Neural cell (in vitro differentiated cells): ENCODE measurements around the gene ADCY5. TPM values are rescaled to one million over a fixed set of nuclear protein-coding genes. Genes with fewer than 3 reads are reported as not detected.

ENCODE experiments used
- H2AFZ ChIP-seq: fragments of 200-600, 300-800 bp; sonication (generic), shearing (Covaris generic); 2 replicates; pipeline ENCODE4 v1.6.0; 2014; ENCODE audit warnings: low read depth, mild to moderate bottlenecking, antibody characterized with exemption, low read length, moderate library complexity
- H3F3A ChIP-seq: fragments of 200-600 bp; shearing (Covaris generic); 2 replicates; pipeline ENCODE4 v1.6.1; 2016; ENCODE audit warnings: mild to moderate bottlenecking, moderate library complexity, mixed read lengths, antibody characterized with exemption, low read length; ENCODE audit not compliant: insufficient read depth, poor library complexity, severe bottlenecking
- H3K27ac ChIP-seq: fragments of 200-600, 300-800 bp; sonication (generic), shearing (Covaris generic); 2 replicates; pipeline ENCODE4 v1.5.1; 2014; ENCODE audit warnings: mild to moderate bottlenecking, low read length, moderate library complexity
- H3K27me3 ChIP-seq: fragments of 300-800, 200-600 bp; sonication (generic), shearing (Covaris generic); 2 replicates; pipeline ENCODE4 v1.6.0; 2014; ENCODE audit warnings: mild to moderate bottlenecking, low read depth, low read length, moderate library complexity; ENCODE audit not compliant: insufficient read depth
- H3K36me3 ChIP-seq: fragments of 300-800, 200-600 bp; sonication (generic), shearing (Covaris generic); 2 replicates; pipeline ENCODE4 v1.5.1; 2014; ENCODE audit warnings: mild to moderate bottlenecking, antibody characterized with exemption, low read length, moderate library complexity; ENCODE audit not compliant: insufficient read depth
- H3K4me2 ChIP-seq: fragments of 300-800, 200-600 bp; sonication (generic), shearing (Covaris generic); 2 replicates; pipeline ENCODE4 v1.6.0; 2014; ENCODE audit warnings: mild to moderate bottlenecking, low read length
- H3K4me3 ChIP-seq: fragments of 300-800, 200-600 bp; sonication (generic), shearing (Covaris generic); 2 replicates; pipeline ENCODE4 v1.5.1; 2014; ENCODE audit warnings: mild to moderate bottlenecking, low read length, moderate library complexity
- H3K79me2 ChIP-seq: fragments of 200-600 bp; shearing (Covaris generic); replicated peaks from 2 replicates; pipeline ENCODE4 v1.6.0; 2014; ENCODE audit warnings: mild to moderate bottlenecking, low read length, moderate library complexity; ENCODE audit not compliant: insufficient read depth
- H3K9ac ChIP-seq: fragments of 300-800, 200-600 bp; sonication (generic), shearing (Covaris generic); 2 replicates; pipeline ENCODE4 v1.6.1; 2016; ENCODE audit warnings: mild to moderate bottlenecking, low read length, mixed read lengths
- H3K9me2 ChIP-seq: fragments of 200-600 bp; shearing (Covaris generic); 2 replicates; pipeline ENCODE4 v1.6.1; 2016; ENCODE audit warnings: mild to moderate bottlenecking, low read length, mixed read lengths; ENCODE audit not compliant: insufficient read depth
- H3K9me3 ChIP-seq: fragments of 200-600, 300-800 bp; sonication (generic), shearing (Covaris generic); 2 replicates; pipeline ENCODE4 v1.6.1; 2016; ENCODE audit warnings: mild to moderate bottlenecking, mixed run types, low read length, moderate library complexity, mixed read lengths
- H4K20me1 ChIP-seq: fragments of 200-600 bp; shearing (Covaris generic); 2 replicates; pipeline ENCODE4 v1.6.1; 2016; ENCODE audit warnings: mild to moderate bottlenecking, mixed run types; ENCODE audit not compliant: insufficient read depth
- EP300 ChIP-seq: fragments of 450-650 bp; conservative IDR thresholded peaks from 2 replicates; pipeline ENCODE4 v1.6.1; 2014; ENCODE audit warnings: antibody characterized with exemption, mild to moderate bottlenecking, moderate library complexity; ENCODE audit not compliant: poor library complexity, severe bottlenecking
- EZH2 ChIP-seq: fragments of 200-600, 300-800 bp; shearing (Covaris generic), sonication (generic); IDR thresholded peaks from 2 replicates; pipeline ENCODE4 v1.6.1; 2014; ENCODE audit warnings: antibody characterized with exemption, low read length, borderline replicate concordance, mild to moderate bottlenecking; ENCODE audit not compliant: insufficient read depth, poor library complexity, severe bottlenecking
- MXI1 ChIP-seq: fragments of 450-650 bp; conservative IDR thresholded peaks from 2 replicates; pipeline ENCODE4 v1.6.1; 2014; ENCODE audit warnings: antibody characterized with exemption, mild to moderate bottlenecking; ENCODE audit not compliant: poor library complexity, severe bottlenecking
- POLR2AphosphoS5 ChIP-seq: IDR thresholded peaks from 2 replicates; pipeline ENCODE4 v1.6.1; 2012
- RAD21 ChIP-seq: fragments of 450-650 bp; conservative IDR thresholded peaks from 2 replicates; pipeline ENCODE4 v1.6.1; 2014; ENCODE audit warnings: antibody characterized with exemption, mild to moderate bottlenecking, moderate library complexity
- SMC3 ChIP-seq: fragments of 450-650 bp; conservative IDR thresholded peaks from 2 replicates; pipeline ENCODE4 v1.6.1; 2014; ENCODE audit warnings: antibody characterized with exemption, mild to moderate bottlenecking, moderate library complexity; ENCODE audit not compliant: poor library complexity
- TAF1 ChIP-seq: IDR thresholded peaks from 2 replicates; pipeline ENCODE4 v1.6.1; 2012; ENCODE audit warnings: low read depth
- polyA plus RNA-seq: library from polyadenylated mRNA; depleted of rRNA; stranded (reverse); fragments of >200 nt; gene quantifications from 2 replicates; pipeline ENCODE4 v1.2.3, GENCODE V29; 2014
- TF ChIP-seq, protein P1 (sequence below): IDR thresholded peaks from 2 replicates; pipeline ENCODE4 v1.6.1; 2012; ENCODE audit warnings: borderline replicate concordance
- TF ChIP-seq, protein P2 (sequence below): fragments of 450-650 bp; IDR thresholded peaks from 2 replicates; pipeline ENCODE4 v1.5.1; 2014; ENCODE audit warnings: antibody characterized with exemption, mild to moderate bottlenecking, moderate library complexity; ENCODE audit not compliant: poor library complexity, severe bottlenecking

ADCY5 gene
- polyA plus RNA-seq, 1 donor from 2014 or later = 7.7 TPM

DNA sequence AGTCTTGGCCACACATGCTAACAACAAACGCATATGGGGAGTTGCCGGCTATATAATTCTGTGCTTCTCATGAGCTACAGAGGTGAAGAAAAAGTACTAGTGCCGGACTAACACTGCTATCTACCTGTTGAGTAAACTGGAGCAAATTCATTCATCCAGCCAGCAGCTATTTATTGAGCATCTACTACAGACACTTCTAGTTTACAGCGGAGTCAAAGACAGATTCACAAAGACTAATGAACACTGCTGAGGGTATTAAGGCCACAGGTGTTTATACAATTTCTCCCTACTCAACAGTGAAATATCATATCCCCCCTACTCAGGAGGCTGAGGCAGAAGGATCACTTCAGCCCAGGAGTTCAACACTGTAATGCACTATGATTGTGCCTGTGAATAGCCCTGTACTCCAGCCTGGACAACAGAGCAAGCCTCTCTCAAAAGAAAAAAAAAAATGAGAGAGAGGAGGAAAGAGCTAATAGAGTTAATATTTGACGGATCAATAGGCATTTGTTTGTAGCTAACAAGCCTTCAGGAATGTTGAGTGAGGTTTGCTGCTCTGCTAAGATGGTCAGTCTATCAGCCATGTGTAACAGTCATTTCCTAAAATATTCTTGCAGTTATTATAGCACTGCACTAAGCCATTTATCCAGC is 17.8 kb downstream of the ADCY5 start:
- no peak overlapping the region for H3K4me3 ChIP-seq

DNA sequence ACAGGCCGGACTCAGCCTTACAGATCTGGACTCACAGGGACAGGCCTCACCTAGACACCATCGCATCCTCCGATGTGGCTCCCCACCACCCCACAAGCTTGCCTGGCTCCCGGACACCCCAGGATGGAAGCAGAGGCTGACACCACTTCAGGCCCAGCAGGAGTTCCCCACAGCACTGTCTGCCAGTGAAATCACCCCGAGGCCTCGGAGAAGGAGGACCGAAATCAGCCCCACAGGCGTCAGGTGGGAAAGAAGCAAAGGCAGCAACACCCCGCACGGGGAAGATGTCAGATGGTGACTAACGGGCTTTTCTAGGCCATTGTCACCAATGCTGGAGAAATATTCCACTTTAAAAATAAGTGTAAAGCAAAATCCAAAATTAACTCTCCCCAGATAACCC is 18.6 kb downstream of the ADCY5 start:
- Histone ChIP-seq H3K36me3 (no peaks in the 10 kb centered on the region), H3K4me3 (no peak overlapping the region), H3K9ac (no peak overlapping the region), H3K9me3 (no peaks in the 10 kb centered on the region), H3K79me2 (no peaks in the 10 kb centered on the region), H3K27me3 (no peaks in the 10 kb centered on the region), H3K27ac (no peak overlapping the region), H3K9me2 (no peaks in the 10 kb centered on the region), H4K20me1 (no peaks in the 10 kb centered on the region), H2AFZ (no peak overlapping the region), H3K4me2 (no peak overlapping the region), H3F3A (no peaks in the 10 kb centered on the region)
- TF ChIP-seq, protein P1, sequence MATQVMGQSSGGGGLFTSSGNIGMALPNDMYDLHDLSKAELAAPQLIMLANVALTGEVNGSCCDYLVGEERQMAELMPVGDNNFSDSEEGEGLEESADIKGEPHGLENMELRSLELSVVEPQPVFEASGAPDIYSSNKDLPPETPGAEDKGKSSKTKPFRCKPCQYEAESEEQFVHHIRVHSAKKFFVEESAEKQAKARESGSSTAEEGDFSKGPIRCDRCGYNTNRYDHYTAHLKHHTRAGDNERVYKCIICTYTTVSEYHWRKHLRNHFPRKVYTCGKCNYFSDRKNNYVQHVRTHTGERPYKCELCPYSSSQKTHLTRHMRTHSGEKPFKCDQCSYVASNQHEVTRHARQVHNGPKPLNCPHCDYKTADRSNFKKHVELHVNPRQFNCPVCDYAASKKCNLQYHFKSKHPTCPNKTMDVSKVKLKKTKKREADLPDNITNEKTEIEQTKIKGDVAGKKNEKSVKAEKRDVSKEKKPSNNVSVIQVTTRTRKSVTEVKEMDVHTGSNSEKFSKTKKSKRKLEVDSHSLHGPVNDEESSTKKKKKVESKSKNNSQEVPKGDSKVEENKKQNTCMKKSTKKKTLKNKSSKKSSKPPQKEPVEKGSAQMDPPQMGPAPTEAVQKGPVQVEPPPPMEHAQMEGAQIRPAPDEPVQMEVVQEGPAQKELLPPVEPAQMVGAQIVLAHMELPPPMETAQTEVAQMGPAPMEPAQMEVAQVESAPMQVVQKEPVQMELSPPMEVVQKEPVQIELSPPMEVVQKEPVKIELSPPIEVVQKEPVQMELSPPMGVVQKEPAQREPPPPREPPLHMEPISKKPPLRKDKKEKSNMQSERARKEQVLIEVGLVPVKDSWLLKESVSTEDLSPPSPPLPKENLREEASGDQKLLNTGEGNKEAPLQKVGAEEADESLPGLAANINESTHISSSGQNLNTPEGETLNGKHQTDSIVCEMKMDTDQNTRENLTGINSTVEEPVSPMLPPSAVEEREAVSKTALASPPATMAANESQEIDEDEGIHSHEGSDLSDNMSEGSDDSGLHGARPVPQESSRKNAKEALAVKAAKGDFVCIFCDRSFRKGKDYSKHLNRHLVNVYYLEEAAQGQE = no peak
- TF ChIP-seq POLR2AphosphoS5 = no peak
- TF ChIP-seq RAD21 = no peak
- no peak for TF ChIP-seq SMC3
- TF ChIP-seq TAF1 = no peak
- TF ChIP-seq, protein P2, sequence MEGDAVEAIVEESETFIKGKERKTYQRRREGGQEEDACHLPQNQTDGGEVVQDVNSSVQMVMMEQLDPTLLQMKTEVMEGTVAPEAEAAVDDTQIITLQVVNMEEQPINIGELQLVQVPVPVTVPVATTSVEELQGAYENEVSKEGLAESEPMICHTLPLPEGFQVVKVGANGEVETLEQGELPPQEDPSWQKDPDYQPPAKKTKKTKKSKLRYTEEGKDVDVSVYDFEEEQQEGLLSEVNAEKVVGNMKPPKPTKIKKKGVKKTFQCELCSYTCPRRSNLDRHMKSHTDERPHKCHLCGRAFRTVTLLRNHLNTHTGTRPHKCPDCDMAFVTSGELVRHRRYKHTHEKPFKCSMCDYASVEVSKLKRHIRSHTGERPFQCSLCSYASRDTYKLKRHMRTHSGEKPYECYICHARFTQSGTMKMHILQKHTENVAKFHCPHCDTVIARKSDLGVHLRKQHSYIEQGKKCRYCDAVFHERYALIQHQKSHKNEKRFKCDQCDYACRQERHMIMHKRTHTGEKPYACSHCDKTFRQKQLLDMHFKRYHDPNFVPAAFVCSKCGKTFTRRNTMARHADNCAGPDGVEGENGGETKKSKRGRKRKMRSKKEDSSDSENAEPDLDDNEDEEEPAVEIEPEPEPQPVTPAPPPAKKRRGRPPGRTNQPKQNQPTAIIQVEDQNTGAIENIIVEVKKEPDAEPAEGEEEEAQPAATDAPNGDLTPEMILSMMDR = no peak
- TF ChIP-seq EZH2 = no peak
- no peak for TF ChIP-seq EP300
- TF ChIP-seq MXI1 = no peak

More for the DNA sequence above, 17.8 kb downstream of the ADCY5 start:
- Histone ChIP-seq H3K9ac (no peak overlapping the region), H3K79me2 (no peaks in the 10 kb centered on the region), H3K27ac (no peak overlapping the region), H3K27me3 (no peaks in the 10 kb centered on the region), H3K9me2 (no peaks in the 10 kb centered on the region), H4K20me1 (no peaks in the 10 kb centered on the region), H3K9me3 (no peaks in the 10 kb centered on the region), H3K4me2 (no peak overlapping the region), H3F3A (no peaks in the 10 kb centered on the region), H2AFZ (no peak overlapping the region), H3K36me3 (no peaks in the 10 kb centered on the region)
- TF ChIP-seq SMC3 (no peak), MXI1 (no peak), TAF1 (no peak), RAD21 (no peak), EP300 (no peak), EZH2 (no peak), POLR2AphosphoS5 (no peak)
- TF ChIP-seq, protein P1 = no peak
